ENCODE results near the gene KIR2DL1.
"Not testable (repeated sequence)": the region's sequence is repeated elsewhere in the genome, so short reads cannot be mapped to it uniquely, and the experiment has no call there.

Gene KIR2DL1

GRCh38 chr19:54771018-54771960, 1.7 kb downstream of the KIR2DL1 start:
- DNase-seq (ENCODE audit: low spot score) = not testable (repeated sequence)

GRCh38 chr19:54772666-54773065, 3.1 kb downstream of the KIR2DL1 start:
- DNase-seq (ENCODE audit: low spot score) = not testable (repeated sequence)

- DNase-seq (ENCODE audit: low spot score) = not testable (repeated sequence)
Observed at GRCh38 chr19:54775095-54775815, 5.7 kb downstream of the KIR2DL1 start.

- not testable (repeated sequence) for DNase-seq (ENCODE audit: low spot score)
Observed at GRCh38 chr19:54775830-54776229, 6.2 kb downstream of the KIR2DL1 start.

GRCh38 chr19:54777851-54778250, 8.3 kb downstream of the KIR2DL1 start:
- DNase-seq (ENCODE audit: low spot score) = not testable (repeated sequence)

- not testable (repeated sequence) for DNase-seq (ENCODE audit: low spot score)
Observed at GRCh38 chr19:54778896-54779295, 9.3 kb downstream of the KIR2DL1 start.

GRCh38 chr19:54782916-54783315, 13.3 kb downstream of the KIR2DL1 start:
- DNase-seq (ENCODE audit: low spot score) = not testable (repeated sequence)

- not testable (repeated sequence) for DNase-seq (ENCODE audit: low spot score)
Observed at GRCh38 chr19:54786091-54786723, 16.6 kb downstream of the KIR2DL1 start.

- not testable (repeated sequence) for DNase-seq (ENCODE audit: low spot score)
Observed at GRCh38 chr19:54788154-54788553, 18.6 kb downstream of the KIR2DL1 start.

- no peak for DNase-seq (ENCODE audit: low spot score)
Observed at GRCh38 chr19:54790711-54791110, 21.1 kb downstream of the KIR2DL1 start.

- DNase-seq (ENCODE audit: low spot score) = no peak
Observed at GRCh38 chr19:54791476-54791875, 21.9 kb downstream of the KIR2DL1 start.

- DNase-seq (ENCODE audit: low spot score) = no peak
Observed at GRCh38 chr19:54792814-54793213, 23.2 kb downstream of the KIR2DL1 start.

- no peak for DNase-seq (ENCODE audit: low spot score)
Observed at GRCh38 chr19:54795758-54796157, 26.2 kb downstream of the KIR2DL1 start.

GRCh38 chr19:54803410-54803809, 33.8 kb downstream of the KIR2DL1 start, which contains the start of gene KIR2DL4:
KIR2DL4 (plus strand) TSS chr19:54803610; CDS start chr19:54803652, 42 bp downstream.
- DNase-seq (ENCODE audit: low spot score) = no peak

- no peak for DNase-seq (ENCODE audit: low spot score)
Observed at GRCh38 chr19:54804101-54804500, 34.5 kb downstream of the KIR2DL1 start.

GRCh38 chr19:54804571-54804970, 35.0 kb downstream of the KIR2DL1 start:
- no peak for DNase-seq (ENCODE audit: low spot score)

GRCh38 chr19:54805665-54806515, 36.3 kb downstream of the KIR2DL1 start:
- DNase-seq (ENCODE audit: low spot score) = no peak

GRCh38 chr19:54806516-54806838, 36.9 kb downstream of the KIR2DL1 start:
- DNase-seq (ENCODE audit: low spot score) = no peak

- not testable (repeated sequence) for DNase-seq (ENCODE audit: low spot score)
Observed at GRCh38 chr19:54814571-54814970, 45.0 kb downstream of the KIR2DL1 start.

GRCh38 chr19:54816251-54816650, 46.7 kb downstream of the KIR2DL1 start, which contains the start of gene KIR3DL1:
KIR3DL1 (plus strand) TSS chr19:54816468.
- not testable (repeated sequence) for DNase-seq (ENCODE audit: low spot score)
